Fibroblast of lung (primary cell): ENCODE results near the gene MYO1D. TPM values are rescaled to one million over a fixed set of nuclear protein-coding genes. Genes with fewer than 3 reads are reported as not detected.

Experiments
- DNase-seq, 2 donors: peaks; one replicate each; pipeline versions ENCODE4 v3.0.0 to v3.0.0-alpha.2; 2010; ENCODE audit warnings: low read depth in 2 of 2
- H2AFZ ChIP-seq: 2 replicates; pipeline ENCODE4 v1.5.1; 2012; ENCODE audit warnings: low read length, control low read depth, inconsistent platforms
- H3K27ac ChIP-seq: 2 replicates; pipeline ENCODE4 v1.5.1; 2011; ENCODE audit warnings: low read length, control low read depth; ENCODE audit not compliant: insufficient read depth
- H3K27me3 ChIP-seq: 2 replicates; pipeline ENCODE4 v1.5.1; 2011; ENCODE audit warnings: mild to moderate bottlenecking, low read length; ENCODE audit not compliant: control insufficient read depth, insufficient read depth
- H3K36me3 ChIP-seq: 2 replicates; pipeline ENCODE4 v1.5.1; 2011; ENCODE audit warnings: low read length; ENCODE audit not compliant: control insufficient read depth, insufficient read depth
- H3K4me1 ChIP-seq: 2 replicates; pipeline ENCODE4 v1.5.1; 2011; ENCODE audit warnings: low read length; ENCODE audit not compliant: control insufficient read depth, insufficient read depth; ENCODE audit errors: extremely low read depth
- H3K4me2 ChIP-seq: 2 replicates; pipeline ENCODE4 v1.5.1; 2011; ENCODE audit warnings: low read length, control low read depth; ENCODE audit not compliant: insufficient read depth; ENCODE audit errors: extremely low read depth
- H3K4me3 ChIP-seq, 4 experiments: fragments of 200-600 bp in 1 of 4; sonication (generic) in 1 of 4; replicated peaks in 1 of 4; 2 replicates each; pipeline ENCODE4 v1.5.1; 2011 to 2016; ENCODE audit warnings: low read length in 4 of 4, low read depth in 3 of 4, mild to moderate bottlenecking in 3 of 4, control low read depth in 2 of 4, inconsistent platforms in 1 of 4, mixed read lengths in 1 of 4; ENCODE audit not compliant: insufficient read depth in 1 of 4; ENCODE audit errors: control extremely low read depth in 1 of 4
- H3K79me2 ChIP-seq: 2 replicates; pipeline ENCODE4 v1.5.1; 2012; ENCODE audit warnings: mild to moderate bottlenecking, low read length, inconsistent platforms; ENCODE audit not compliant: control insufficient read depth, insufficient read depth
- H3K9ac ChIP-seq: 2 replicates; pipeline ENCODE4 v1.5.1; 2011; ENCODE audit warnings: mild to moderate bottlenecking, low read length, control low read depth; ENCODE audit not compliant: insufficient read depth
- H3K9me3 ChIP-seq: 2 replicates; pipeline ENCODE4 v1.5.1; 2012; ENCODE audit warnings: low read depth, low read length; ENCODE audit not compliant: control insufficient read depth, insufficient read depth
- H4K20me1 ChIP-seq: 2 replicates; pipeline ENCODE4 v1.5.1; 2011; ENCODE audit warnings: low read length; ENCODE audit not compliant: control insufficient read depth, insufficient read depth; ENCODE audit errors: extremely low read depth
- CTCF ChIP-seq, 2 donors: IDR thresholded peaks in 1 of 2; conservative IDR thresholded peaks in 1 of 2; 1 replicate in 1 of 2; 2 replicates in 1 of 2; pipeline ENCODE4 v1.5.1; 2011 to 2012; ENCODE audit warnings: low read length in 2 of 2, control low read depth in 1 of 2, inconsistent platforms in 1 of 2, low read depth in 1 of 2, mild to moderate bottlenecking in 1 of 2
- EZH2 ChIP-seq: IDR thresholded peaks from 2 replicates; pipeline ENCODE4 v1.5.1; 2012; ENCODE audit warnings: low read length, control low read depth, mild to moderate bottlenecking; ENCODE audit errors: missing control alignments
- polyA plus RNA-seq, 2 donors: library from polyadenylated mRNA; depleted of rRNA in 1 of 2; stranded (reverse) in 1 of 2; unstranded in 1 of 2; fragments of >200 nt; gene quantifications; 2 replicates each; pipeline ENCODE4 v1.2.1, GENCODE V29; 2011 to 2012; ENCODE audit warnings: missing spikeins in 1 of 2
- total RNA-seq: library from RNA; depleted of rRNA; stranded (reverse); fragments of >200 nt; gene quantifications from 2 replicates; pipeline ENCODE4 v1.2.1, GENCODE V29; 2014

Gene MYO1D
- total and polyA plus RNA-seq, 2 donors (not counting 1 experiment from before 2014, with no cell fraction given), result 35.0 to 46.6 TPM

- Histone ChIP-seq H3K4me1 (no peaks in the 10 kb centered on the region), H3K79me2 (no peaks in the 10 kb centered on the region), H3K4me2 (no peak overlapping the region), H3K27me3 (no peaks in the 10 kb centered on the region), H3K36me3 (no peaks in the 10 kb centered on the region), H3K9ac (no peak overlapping the region), H2AFZ (no peak overlapping the region), H3K9me3 (no peaks in the 10 kb centered on the region), H3K4me3 (no peak overlapping the region), H3K27ac (no peak overlapping the region), H4K20me1 (no peaks in the 10 kb centered on the region)
- no peak for DNase-seq
- no peak for TF ChIP-seq CTCF (conservative IDR thresholded peaks at IDR 0.05 in 1 of 2, IDR thresholded peaks at IDR 0.05 in 1 of 2; ENCODE audit: low read depth in 1 of 2, low read length in 2 of 2)
- TF ChIP-seq EZH2, result no peak
Observed at GRCh38 chr17:32588982-32589381, 287.9 kb downstream of the MYO1D start.

DNA sequence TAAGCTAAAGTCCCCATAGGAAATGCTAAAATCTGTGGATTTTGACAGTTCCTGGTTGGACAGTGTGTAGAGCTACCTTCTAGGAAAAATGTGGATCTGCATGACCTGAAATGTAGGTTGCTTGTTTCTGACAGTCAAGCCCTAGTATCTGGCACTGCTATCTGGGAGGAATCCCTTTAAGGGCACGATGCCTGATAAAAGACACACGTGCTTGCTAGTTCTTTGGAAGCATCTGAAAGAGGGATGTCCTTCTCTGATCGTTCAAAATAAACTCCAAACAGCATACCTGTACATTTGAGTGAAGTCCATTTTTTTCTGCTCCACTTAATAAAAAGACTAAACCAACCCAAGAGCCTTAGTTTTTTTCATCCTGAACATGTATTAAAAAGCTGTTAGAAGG, 288.8 kb downstream of the MYO1D start:
- Histone ChIP-seq H3K36me3 (no peaks in the 10 kb centered on the region), H2AFZ (no peak overlapping the region), H3K4me2 (no peak overlapping the region), H3K4me3 (no peak overlapping the region), H3K27ac (no peak overlapping the region), H3K9me3 (no peaks in the 10 kb centered on the region), H3K79me2 (no peaks in the 10 kb centered on the region), H3K9ac (no peak overlapping the region), H3K4me1 (no peaks in the 10 kb centered on the region), H3K27me3 (no peaks in the 10 kb centered on the region), H4K20me1 (no peaks in the 10 kb centered on the region)
- TF ChIP-seq EZH2, result no peak
- no peak for DNase-seq

GRCh38 chr17:32586666-32587065, 290.3 kb downstream of the MYO1D start:
- no peak for TF ChIP-seq CTCF (conservative IDR thresholded peaks at IDR 0.05 in 1 of 2, IDR thresholded peaks at IDR 0.05 in 1 of 2; ENCODE audit: low read depth in 1 of 2, low read length in 2 of 2)
- TF ChIP-seq EZH2, result no peak

More at GRCh38 chr17:32586666-32587065, 290.3 kb downstream of the MYO1D start:
- Histone ChIP-seq H3K27me3 (no peaks in the 10 kb centered on the region), H4K20me1 (no peaks in the 10 kb centered on the region), H2AFZ (no peak overlapping the region), H3K4me3 (no peak overlapping the region), H3K79me2 (no peaks in the 10 kb centered on the region), H3K27ac (no peak overlapping the region), H3K9me3 (no peaks in the 10 kb centered on the region), H3K36me3 (no peaks in the 10 kb centered on the region), H3K4me1 (no peaks in the 10 kb centered on the region), H3K4me2 (no peak overlapping the region), H3K9ac (no peak overlapping the region)
- DNase-seq, result no peak
